ENCODE measurements around the gene REEP5. TPM values are rescaled to one million over a fixed set of nuclear protein-coding genes. Genes with fewer than 3 reads are reported as not detected.

The REEP5 gene
- total RNA-seq, 1 donor from 2014 or later = 61.0 TPM

- TF ChIP-seq, protein P1, sequence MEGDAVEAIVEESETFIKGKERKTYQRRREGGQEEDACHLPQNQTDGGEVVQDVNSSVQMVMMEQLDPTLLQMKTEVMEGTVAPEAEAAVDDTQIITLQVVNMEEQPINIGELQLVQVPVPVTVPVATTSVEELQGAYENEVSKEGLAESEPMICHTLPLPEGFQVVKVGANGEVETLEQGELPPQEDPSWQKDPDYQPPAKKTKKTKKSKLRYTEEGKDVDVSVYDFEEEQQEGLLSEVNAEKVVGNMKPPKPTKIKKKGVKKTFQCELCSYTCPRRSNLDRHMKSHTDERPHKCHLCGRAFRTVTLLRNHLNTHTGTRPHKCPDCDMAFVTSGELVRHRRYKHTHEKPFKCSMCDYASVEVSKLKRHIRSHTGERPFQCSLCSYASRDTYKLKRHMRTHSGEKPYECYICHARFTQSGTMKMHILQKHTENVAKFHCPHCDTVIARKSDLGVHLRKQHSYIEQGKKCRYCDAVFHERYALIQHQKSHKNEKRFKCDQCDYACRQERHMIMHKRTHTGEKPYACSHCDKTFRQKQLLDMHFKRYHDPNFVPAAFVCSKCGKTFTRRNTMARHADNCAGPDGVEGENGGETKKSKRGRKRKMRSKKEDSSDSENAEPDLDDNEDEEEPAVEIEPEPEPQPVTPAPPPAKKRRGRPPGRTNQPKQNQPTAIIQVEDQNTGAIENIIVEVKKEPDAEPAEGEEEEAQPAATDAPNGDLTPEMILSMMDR (conservative IDR thresholded peaks at IDR 0.05) = no peak
- Mint-ChIP-seq H3K27ac (no peak overlapping the region), H3K4me1 (ENCODE audit: unreplicated experiment) (peaks cover 50% of the 10 kb centered on the region), H3K9me3 (no peaks in the 10 kb centered on the region), H3K27me3 (no peaks in the 10 kb centered on the region), H3K36me3 (peaks cover 31% of the 10 kb centered on the region), H3K4me3 (peak overlapping the region; percentile 24)
- DNase-seq (ENCODE audit: extremely low spot score, unreplicated experiment) = no peak
Measured at GRCh38 chr5:112918679-112919078, 3.3 kb downstream of the REEP5 start.

DNA sequence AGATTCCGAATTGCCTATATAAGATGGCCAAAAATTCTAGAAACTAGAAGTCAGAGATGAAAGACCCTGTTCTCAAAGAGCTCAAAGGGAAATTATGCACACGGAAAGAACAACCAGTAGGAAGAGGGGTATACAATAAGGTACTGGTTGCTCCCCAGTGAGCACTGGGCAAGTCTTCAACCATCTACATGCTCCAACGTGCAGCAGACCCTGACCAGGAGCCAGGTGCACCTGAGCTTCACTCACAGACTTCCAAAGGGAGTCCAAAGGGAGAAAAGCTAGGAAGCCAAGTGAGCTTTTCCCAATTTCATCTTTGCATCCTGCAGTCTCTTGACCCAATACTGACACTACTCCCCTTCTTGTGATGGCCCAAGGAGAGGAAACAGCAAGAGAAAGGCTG is 3.9 kb downstream of the REEP5 start:
- H3K4me1 Mint-ChIP-seq (ENCODE audit: unreplicated experiment) = peaks cover 45% of the 10 kb centered on the region
- H3K9me3 Mint-ChIP-seq = no peaks in the 10 kb centered on the region
- no peak overlapping the region for H3K27ac Mint-ChIP-seq
- peaks cover 31% of the 10 kb centered on the region for H3K36me3 Mint-ChIP-seq
- no peaks in the 10 kb centered on the region for H3K27me3 Mint-ChIP-seq
- H3K4me3 Mint-ChIP-seq = no peak overlapping the region
- no peak for DNase-seq (ENCODE audit: extremely low spot score, unreplicated experiment)
- TF ChIP-seq, protein P1 (conservative IDR thresholded peaks at IDR 0.05) = no peak

- no peak for DNase-seq (ENCODE audit: extremely low spot score, unreplicated experiment)
- peaks cover 36% of the 10 kb centered on the region for H3K36me3 Mint-ChIP-seq
- H3K4me1 Mint-ChIP-seq (ENCODE audit: unreplicated experiment) = peaks cover 38% of the 10 kb centered on the region
- TF ChIP-seq, protein P1 (conservative IDR thresholded peaks at IDR 0.05) = peak; percentile 28
- H3K27ac Mint-ChIP-seq = no peak overlapping the region
- no peaks in the 10 kb centered on the region for H3K9me3 Mint-ChIP-seq
- no peaks in the 10 kb centered on the region for H3K27me3 Mint-ChIP-seq
- no peak overlapping the region for H3K4me3 Mint-ChIP-seq
Measured at GRCh38 chr5:112917453-112917995, 4.5 kb downstream of the REEP5 start.

DNA sequence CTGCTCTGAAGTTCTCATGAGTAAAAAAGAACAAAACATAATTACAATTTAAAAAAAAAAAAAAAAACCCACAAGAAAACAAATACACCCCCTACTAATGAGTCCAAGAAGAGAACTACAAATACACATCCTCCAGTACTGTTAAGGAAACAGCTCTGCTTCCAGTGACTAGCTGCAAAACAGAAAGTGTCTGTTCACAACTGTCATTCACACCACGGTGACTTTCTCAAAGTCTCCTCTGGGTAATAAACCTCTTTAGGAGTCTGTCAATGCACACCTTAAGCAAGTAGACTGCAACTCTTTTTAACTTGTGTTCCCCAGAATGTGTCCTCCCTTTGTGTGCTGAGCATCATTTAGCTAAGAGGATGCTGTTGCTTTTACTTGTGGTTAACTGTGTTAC is 6.2 kb downstream of the REEP5 start:
- peaks cover 36% of the 10 kb centered on the region for H3K4me1 Mint-ChIP-seq (ENCODE audit: unreplicated experiment)
- TF ChIP-seq, protein P1 (conservative IDR thresholded peaks at IDR 0.05) = no peak
- no peak overlapping the region for H3K27ac Mint-ChIP-seq
- H3K36me3 Mint-ChIP-seq = peaks cover 33% of the 10 kb centered on the region
- no peak for DNase-seq (ENCODE audit: extremely low spot score, unreplicated experiment)
- no peaks in the 10 kb centered on the region for H3K9me3 Mint-ChIP-seq
- no peak overlapping the region for H3K4me3 Mint-ChIP-seq
- H3K27me3 Mint-ChIP-seq = no peaks in the 10 kb centered on the region

DNA sequence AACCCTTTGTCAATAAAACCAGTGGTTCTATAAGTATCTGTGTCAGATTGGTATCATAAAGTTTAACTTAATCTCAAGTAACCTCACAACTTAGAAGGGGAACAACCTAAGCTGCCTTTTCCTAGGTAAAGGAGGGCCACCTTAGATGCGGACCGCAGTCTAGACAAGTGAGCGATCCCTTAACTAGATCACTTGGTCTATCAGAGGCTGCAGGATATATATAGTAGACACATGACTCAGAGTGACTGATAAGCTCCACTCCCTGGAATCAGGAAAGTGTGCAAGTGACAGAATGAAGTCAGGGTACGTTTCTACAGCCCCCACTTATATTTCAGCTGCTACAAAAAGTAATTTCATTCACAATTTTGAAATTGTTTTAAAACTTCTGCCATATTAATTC is 7.4 kb downstream of the REEP5 start:
- H3K4me1 Mint-ChIP-seq (ENCODE audit: unreplicated experiment) = peaks cover 32% of the 10 kb centered on the region
- no peak overlapping the region for H3K27ac Mint-ChIP-seq

More for the DNA sequence above, 7.4 kb downstream of the REEP5 start:
- no peak for DNase-seq (ENCODE audit: extremely low spot score, unreplicated experiment)
- H3K9me3 Mint-ChIP-seq = no peaks in the 10 kb centered on the region
- H3K36me3 Mint-ChIP-seq = peaks cover 27% of the 10 kb centered on the region
- TF ChIP-seq, protein P1 (conservative IDR thresholded peaks at IDR 0.05) = no peak
- no peak overlapping the region for H3K4me3 Mint-ChIP-seq
- H3K27me3 Mint-ChIP-seq = no peaks in the 10 kb centered on the region

Data from type B pancreatic cell (in vitro differentiated cells).